HG02759 (cell line): ENCODE measurements around the gene CSAG1.
"Not testable (repeated sequence)": the region's sequence is repeated elsewhere in the genome, so short reads cannot be mapped to it uniquely, and the experiment has no call there.

Experiments used
- ATAC-seq: cut with Tn5 transposase; IDR thresholded peaks from one replicate; pipeline ENCODE4 v1.9.1; 2021; ENCODE audit warnings: mild to moderate bottlenecking, moderate library complexity; ENCODE audit not compliant: unreplicated experiment

The CSAG1 gene

DNA sequence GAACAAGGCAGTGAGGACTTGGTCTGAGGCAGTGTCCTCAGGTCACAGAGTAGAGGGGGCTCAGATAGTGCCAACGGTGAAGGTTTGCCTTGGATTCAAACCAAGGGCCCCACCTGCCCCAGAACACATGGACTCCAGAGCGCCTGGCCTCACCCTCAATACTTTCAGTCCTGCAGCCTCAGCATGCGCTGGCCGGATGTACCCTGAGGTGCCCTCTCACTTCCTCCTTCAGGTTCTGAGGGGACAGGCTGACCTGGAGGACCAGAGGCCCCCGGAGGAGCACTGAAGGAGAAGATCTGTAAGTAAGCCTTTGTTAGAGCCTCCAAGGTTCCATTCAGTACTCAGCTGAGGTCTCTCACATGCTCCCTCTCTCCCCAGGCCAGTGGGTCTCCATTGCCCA lies 33.1 kb downstream of the CSAG1 start:
- ATAC-seq, result not testable (repeated sequence)

DNA sequence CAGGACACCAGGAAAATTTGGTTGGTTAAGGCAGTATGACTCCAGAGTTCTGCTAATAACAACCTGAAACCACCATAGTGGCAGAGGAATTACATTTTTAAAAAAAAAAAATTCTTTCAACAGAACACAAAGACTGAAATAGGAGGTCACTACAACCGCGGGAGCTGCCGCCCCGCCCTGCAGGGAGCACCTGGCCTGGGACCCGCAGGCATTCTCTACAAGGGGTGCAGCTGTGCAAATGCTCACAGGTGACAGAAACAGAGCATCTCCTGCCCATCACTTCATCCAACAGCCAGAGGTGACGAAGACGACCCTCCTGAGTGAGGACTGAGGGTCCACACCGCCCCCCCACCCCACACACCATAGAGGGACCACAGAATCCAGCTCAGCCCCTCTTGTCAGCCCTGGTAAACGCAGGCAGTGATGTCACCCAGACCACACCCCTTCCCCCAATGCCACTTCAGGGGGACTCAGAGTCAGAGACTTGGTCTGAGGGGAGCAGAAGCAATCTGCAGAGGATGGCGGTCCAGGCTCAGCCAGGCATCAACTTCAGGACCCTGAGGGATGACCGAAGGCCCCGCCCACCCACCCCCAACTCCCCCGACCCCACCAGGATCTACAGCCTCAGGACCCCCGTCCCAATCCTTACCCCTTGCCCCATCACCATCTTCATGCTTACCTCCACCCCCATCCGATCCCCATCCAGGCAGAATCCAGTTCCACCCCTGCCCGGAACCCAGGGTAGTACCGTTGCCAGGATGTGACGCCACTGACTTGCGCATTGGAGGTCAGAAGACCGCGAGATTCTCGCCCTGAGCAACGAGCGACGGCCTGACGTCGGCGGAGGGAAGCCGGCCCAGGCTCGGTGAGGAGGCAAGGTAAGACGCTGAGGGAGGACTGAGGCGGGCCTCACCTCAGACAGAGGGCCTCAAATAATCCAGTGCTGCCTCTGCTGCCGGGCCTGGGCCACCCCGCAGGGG lies 35.3 kb downstream of the CSAG1 start, which contains the start of gene MAGEA3:
TSS of gene MAGEA3 (plus strand) at position 843 of the 980 bp plus-strand sequence. CDS start 2,039 bp downstream, outside the sequence.
- ATAC-seq, result not testable (repeated sequence)

DNA sequence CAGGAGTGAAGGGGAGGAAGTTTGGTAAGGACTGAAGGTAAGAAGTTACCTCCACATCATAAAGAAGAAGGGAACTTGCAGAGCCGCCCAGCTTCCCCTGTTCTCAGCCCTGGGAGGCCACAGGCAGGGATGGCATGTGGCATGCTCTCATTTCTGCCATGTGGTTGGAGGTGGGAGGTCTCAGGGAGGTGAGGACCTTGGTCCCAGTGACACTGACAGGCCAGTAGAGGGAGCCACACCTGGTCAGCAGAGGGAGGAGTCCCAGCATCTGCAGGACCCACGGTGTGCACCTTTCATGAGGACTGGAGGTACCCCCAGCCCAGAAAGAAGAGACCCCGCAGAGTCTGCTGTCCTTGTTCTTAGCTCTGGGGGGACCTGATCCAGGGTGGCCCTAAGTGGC lies 52.5 kb downstream of the CSAG1 start:
- peak; percentile 76 for ATAC-seq
